HG03432 (cell line): Measurements from ENCODE around the gene SLC38A10.
"Not testable (repeated sequence)": the region's sequence is repeated elsewhere in the genome, so short reads cannot be mapped to it uniquely, and the experiment has no call there.

Experiments
- ATAC-seq: cut with Tn5 transposase; IDR thresholded peaks from one replicate; pipeline ENCODE4 v1.9.1; 2021; ENCODE audit warnings: mild to moderate bottlenecking, moderate library complexity; ENCODE audit not compliant: unreplicated experiment

The SLC38A10 gene

GRCh38 chr17:81232616-81233241, 62.4 kb downstream of the SLC38A10 start:
- no peak for ATAC-seq

GRCh38 chr17:81231766-81232581, 63.1 kb downstream of the SLC38A10 start:
- ATAC-seq, result no peak

- no peak for ATAC-seq
Observed at GRCh38 chr17:81231121-81231645, 63.9 kb downstream of the SLC38A10 start.

- ATAC-seq, result no peak
Observed at GRCh38 chr17:81230043-81230820, 64.9 kb downstream of the SLC38A10 start.

- ATAC-seq, result no peak
Observed at GRCh38 chr17:81229666-81229920, 65.5 kb downstream of the SLC38A10 start.

- no peak for ATAC-seq
Observed at GRCh38 chr17:81228834-81229665, 66.1 kb downstream of the SLC38A10 start.

GRCh38 chr17:81228420-81228819, 66.7 kb downstream of the SLC38A10 start:
- ATAC-seq, result no peak

GRCh38 chr17:81227630-81228029, 67.5 kb downstream of the SLC38A10 start:
- ATAC-seq, result not testable (repeated sequence)

GRCh38 chr17:81223762-81224130, 71.4 kb downstream of the SLC38A10 start:
- no peak for ATAC-seq

- peak; percentile 92 for ATAC-seq
Observed at GRCh38 chr17:81222906-81223761, 72.0 kb downstream of the SLC38A10 start, which contains the start of gene CEP131. Gene CEP131, minus strand, starts transcription at chr17:81222965. Its CDS starts 2,909 bp downstream, at chr17:81220056.

GRCh38 chr17:81222620-81222905, 72.5 kb downstream of the SLC38A10 start:
- ATAC-seq, result no peak

- ATAC-seq, result no peak
Observed at GRCh38 chr17:81221842-81222619, 73.1 kb downstream of the SLC38A10 start.

GRCh38 chr17:81221371-81221841, 73.7 kb downstream of the SLC38A10 start:
- ATAC-seq, result no peak

GRCh38 chr17:81219476-81220180, 75.5 kb downstream of the SLC38A10 start:
- no peak for ATAC-seq

- no peak for ATAC-seq
Observed at GRCh38 chr17:81218991-81219390, 76.1 kb downstream of the SLC38A10 start.

- no peak for ATAC-seq
Observed at GRCh38 chr17:81218459-81218858, 76.6 kb downstream of the SLC38A10 start.

- ATAC-seq, result no peak
Observed at GRCh38 chr17:81217491-81217890, 77.6 kb downstream of the SLC38A10 start.

- no peak for ATAC-seq
Observed at GRCh38 chr17:81213978-81214377, 81.1 kb downstream of the SLC38A10 start.
